HG02642 (cell line): ENCODE data around the gene PLCB3.
A peak's percentile ranks its signal among the peaks of the same experiment; 100 is the strongest.
"Not testable (repeated sequence)": the region's sequence is repeated elsewhere in the genome, so short reads cannot be mapped to it uniquely, and the experiment has no call there.

Experiments
- ATAC-seq: cut with Tn5 transposase; IDR thresholded peaks from one replicate; pipeline ENCODE4 v1.9.1; 2021; ENCODE audit warnings: mild to moderate bottlenecking; ENCODE audit not compliant: unreplicated experiment, poor library complexity

Gene PLCB3

DNA sequence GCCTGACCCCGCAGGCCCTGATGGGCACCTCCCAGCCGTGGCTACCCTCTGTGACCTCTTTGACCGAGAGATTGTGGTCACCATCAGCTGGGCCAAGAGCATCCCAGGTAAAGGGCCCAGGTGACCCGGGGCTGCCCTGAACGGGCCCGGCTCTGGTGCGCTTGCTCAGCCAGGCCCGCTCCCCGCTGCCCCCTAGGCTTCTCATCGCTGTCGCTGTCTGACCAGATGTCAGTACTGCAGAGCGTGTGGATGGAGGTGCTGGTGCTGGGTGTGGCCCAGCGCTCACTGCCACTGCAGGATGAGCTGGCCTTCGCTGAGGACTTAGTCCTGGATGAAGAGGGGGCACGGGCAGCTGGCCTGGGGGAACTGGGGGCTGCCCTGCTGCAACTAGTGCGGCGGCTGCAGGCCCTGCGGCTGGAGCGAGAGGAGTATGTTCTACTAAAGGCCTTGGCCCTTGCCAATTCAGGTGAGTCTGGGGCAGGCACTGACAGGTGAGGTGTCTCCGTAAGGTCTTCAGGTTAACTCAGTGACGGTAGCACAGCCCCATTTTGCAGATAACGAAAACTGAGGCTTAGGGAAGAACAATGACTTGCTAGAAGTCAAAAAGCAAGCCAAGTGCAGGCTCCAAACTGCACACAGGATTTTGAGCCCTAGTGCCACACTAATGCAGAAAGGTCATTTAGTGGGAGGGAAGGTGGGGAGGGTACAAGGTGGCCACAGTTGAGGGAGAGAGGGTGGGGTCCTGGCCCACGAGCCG, 63.7 kb downstream of the PLCB3 start:
- no peak for ATAC-seq

DNA sequence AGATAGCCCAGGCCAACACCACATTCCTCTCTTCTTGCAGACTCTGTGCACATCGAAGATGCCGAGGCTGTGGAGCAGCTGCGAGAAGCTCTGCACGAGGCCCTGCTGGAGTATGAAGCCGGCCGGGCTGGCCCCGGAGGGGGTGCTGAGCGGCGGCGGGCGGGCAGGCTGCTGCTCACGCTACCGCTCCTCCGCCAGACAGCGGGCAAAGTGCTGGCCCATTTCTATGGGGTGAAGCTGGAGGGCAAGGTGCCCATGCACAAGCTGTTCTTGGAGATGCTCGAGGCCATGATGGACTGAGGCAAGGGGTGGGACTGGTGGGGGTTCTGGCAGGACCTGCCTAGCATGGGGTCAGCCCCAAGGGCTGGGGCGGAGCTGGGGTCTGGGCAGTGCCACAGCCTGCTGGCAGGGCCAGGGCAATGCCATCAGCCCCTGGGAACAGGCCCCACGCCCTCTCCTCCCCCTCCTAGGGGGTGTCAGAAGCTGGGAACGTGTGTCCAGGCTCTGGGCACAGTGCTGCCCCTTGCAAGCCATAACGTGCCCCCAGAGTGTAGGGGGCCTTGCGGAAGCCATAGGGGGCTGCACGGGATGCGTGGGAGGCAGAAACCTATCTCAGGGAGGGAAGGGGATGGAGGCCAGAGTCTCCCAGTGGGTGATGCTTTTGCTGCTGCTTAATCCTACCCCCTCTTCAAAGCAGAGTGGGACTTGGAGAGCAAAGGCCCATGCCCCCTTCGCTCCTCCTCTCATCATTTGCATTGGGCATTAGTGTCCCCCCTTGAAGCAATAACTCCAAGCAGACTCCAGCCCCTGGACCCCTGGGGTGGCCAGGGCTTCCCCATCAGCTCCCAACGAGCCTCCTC, 64.6 kb downstream of the PLCB3 start:
- not testable (repeated sequence) for ATAC-seq

DNA sequence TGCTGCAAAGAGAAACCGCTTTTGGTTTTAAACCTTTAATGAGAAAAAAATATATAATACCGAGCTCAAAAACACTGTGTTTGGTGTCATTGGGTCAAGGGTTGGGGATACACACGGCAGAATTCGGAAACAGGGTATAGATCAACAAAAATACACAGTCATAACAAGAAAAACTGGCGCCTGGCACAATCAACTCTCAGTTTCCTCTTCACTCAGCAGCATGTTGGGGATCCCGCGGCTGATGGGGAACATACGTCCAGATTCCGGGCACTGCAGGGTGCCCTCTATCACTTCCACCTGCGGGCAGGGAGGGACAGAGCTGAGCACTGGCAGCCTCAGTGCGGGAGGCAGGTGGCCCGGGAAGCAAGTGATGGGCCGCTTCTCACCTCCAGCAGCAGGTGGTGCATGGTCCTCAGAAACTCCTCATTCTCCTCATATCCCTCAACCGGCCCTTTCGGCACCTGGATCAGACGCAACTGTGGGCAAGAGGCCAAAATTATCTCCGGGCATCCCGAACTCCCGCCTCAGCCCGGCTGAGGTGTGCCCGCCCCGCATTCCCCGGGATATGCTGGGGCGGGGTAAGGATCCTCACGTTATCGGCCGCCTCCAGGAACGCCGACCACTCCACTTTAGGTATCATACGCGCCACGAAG, 65.5 kb downstream of the PLCB3 start:
- peak; percentile 3 for ATAC-seq

DNA sequence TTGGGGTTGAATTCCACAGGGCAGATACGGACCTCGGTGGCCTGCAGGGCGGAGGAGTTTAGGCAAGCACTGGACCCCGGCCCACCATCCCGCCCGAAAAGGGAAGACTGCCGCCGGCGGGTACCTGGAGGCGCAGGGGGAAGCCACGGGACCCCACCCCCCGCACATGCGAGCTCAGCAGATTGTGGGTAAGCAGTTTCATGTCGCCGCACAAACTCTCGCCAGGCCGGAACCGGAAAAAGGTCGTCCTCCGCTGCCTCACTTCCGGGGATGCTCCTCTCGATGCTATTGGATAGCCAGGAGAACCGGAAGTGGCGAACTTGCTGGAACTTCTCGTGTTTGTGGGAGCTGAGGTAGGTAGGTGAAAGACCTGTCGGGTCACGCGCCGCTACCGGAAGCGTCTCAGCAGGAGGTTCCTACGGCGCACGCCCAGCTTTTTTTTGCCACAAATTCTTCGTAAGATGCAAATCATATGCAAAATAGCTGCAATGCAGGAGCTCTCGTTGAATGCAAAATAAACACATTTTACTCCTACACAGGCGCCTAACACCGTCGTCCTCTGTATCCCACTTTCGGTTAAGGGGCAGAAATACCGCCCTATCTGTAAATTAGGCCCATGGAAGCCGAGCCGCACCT, 66.1 kb downstream of the PLCB3 start, which contains the start of gene TRMT112:
TRMT112 (minus strand) TSS at position 235 of the 636 bp plus-strand sequence; CDS start at position 202, 33 bp downstream.
- ATAC-seq: peak; percentile 63

DNA sequence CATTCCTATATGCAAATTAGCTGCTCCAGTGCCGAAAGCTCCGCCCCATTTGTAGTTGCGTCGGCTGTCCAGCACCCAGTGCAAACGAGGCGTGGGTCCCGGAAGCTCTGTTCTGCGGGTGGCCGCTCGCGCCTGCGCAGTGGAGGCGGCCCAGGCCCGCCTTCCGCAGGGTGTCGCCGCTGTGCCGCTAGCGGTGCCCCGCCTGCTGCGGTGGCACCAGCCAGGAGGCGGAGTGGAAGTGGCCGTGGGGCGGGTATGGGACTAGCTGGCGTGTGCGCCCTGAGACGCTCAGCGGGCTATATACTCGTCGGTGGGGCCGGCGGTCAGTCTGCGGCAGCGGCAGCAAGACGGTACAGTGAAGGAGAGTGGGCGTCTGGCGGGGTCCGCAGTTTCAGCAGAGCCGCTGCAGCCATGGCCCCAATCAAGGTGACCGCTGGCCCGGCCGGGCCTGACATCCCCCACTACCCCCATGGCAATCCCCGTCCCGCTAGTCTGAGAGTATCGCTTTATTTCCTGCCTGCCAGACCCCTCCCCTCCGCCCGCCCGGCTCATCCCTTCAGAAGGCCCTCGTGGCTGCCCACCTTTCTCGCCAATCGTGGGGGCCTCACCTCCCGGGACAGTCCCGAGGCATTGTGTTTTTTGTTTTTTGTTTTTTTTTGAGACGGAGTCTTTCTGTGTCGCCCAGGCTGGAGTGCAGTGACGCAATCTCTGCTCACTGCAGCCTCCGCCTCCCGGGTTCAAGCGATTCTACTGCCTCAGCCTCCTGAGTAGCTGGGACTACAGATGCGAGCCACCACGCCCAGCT, 66.8 kb downstream of the PLCB3 start, which contains the start of gene PRDX5:
PRDX5 (plus strand) TSS at position 161 of the 805 bp plus-strand sequence; CDS start at position 256, 95 bp downstream.
- ATAC-seq: peak; percentile 84
